Hematopoietic multipotent progenitor cell treated with erythropoietin and hydrocortisone succinate and interleukin-3 and kit ligand, for 6 days (in vitro differentiated cells): ENCODE data around the gene PTPN14.
A peak's percentile ranks its signal among the peaks of the same experiment; 100 is the strongest.
"Not testable (repeated sequence)": the region's sequence is repeated elsewhere in the genome, so short reads cannot be mapped to it uniquely, and the experiment has no call there.

Experiments
- DNase-seq: peaks from one replicate; pipeline ENCODE4 v3.0.0-alpha.2; 2015

Gene PTPN14

GRCh38 chr1:214422137-214422671 lies 129.2 kb downstream of the PTPN14 start:
- DNase-seq, result no peak

- DNase-seq, result no peak
These were observed 130.6 kb downstream of the PTPN14 start for GRCh38 chr1:214420833-214421232.

DNA sequence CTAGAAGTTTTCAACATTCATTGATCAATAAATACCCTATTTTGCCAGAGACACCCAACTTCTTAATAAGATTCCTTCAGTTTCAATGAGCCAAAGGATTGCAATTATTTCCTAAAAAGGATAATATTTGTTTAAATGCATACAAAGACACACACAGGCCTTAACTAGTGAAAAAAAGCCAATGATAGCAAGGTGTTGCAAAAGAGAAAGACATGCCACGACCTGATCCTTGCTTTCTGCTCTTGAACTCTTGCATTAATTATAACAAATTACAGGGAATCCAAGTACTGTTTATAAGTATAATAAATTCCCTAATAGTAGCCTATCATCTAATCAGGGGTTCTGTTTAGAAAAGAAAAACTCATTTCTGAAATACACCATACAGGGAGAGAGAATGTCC lies 131.1 kb downstream of the PTPN14 start:
- no peak for DNase-seq

- DNase-seq, result peak; percentile 79
These were observed 131.8 kb downstream of the PTPN14 start for GRCh38 chr1:214419650-214420049.

DNA sequence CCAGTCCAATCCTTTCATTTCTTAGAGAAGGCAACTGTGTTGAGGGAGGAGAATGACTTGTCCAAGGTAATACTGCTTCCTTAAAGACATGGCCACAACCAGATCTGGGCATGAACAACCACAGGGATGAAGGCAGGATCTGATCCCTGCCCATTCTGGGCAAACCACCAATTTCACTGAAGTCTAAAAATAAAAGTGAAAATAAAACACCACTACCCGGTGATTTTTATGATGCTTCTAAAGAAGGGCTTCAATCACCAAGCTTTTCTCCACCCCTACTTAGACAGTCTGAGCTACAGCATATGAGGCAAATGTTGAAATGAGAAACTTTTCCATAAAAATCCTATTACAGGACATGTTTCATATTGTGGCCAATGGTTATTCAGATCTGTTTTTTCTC lies 133.0 kb downstream of the PTPN14 start:
- no peak for DNase-seq

DNA sequence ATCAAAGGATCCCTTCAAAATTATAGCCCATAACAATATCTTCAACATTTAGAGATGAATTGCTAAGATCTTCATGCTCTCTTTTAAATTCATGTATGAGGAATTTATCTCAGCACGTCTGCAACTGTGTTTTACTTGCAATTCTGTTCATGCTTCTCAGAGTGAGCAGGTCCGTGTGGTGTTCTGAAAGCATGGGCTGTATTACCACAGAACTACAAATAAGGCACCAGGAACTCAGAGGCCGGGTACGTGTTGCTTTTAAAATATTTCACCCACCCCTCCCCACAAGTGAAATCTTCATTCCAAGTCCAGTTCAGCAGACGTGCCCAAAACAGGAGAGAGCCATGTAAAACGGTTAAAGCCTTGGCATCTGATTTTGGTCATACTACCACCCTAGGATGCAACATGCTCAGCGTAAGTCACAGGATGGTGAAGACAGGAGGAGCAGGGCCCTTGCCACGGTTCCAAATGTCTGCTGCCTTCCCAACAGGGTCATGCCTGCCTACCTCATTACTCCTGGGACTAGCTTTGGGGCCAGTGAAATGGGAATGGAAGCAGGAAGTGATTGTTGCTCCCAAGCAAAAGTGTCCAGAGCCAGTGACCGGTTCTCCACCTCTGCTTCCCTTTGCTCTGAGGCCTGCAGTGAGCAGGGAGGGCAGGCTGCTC lies 133.7 kb downstream of the PTPN14 start:
- no peak for DNase-seq

DNA sequence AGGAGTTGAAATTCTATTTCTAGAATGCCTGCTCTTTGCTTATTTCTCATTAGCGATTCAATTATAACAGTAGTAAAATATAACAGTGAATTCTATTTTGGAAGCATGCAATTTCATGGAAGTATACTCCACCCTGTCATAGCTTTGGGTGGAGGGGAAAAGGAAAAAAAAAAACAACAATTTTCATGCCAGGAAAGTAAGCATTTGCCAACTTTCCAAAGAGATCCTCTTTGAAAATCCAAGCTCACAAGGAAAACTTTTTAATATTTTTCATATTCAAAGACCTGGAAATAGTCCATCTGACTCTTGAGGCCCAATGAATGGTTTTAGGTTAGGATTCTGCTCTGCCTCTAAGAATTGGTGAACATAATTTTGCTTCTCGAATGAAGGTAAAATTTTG lies 134.5 kb downstream of the PTPN14 start:
- no peak for DNase-seq

GRCh38 chr1:214416417-214416816 lies 135.0 kb downstream of the PTPN14 start:
- no peak for DNase-seq

DNA sequence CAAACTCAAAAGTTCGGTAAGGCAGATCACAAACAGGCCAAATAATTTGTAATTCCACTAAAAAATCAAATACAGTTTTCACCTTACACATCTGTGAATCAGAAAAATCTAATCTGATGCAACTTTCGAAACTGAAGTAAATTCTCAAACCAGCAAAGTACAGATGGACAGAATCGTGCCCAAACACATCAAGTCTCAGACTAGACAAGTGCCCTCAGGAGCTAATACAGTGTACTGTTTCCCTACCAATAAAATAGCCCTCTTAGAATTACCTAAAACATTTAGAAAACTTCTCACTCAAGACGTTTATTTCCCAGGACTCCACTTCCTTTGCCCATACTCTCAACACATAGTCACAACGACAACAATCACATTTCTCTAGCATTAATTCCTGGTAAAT lies 136.3 kb downstream of the PTPN14 start:
- no peak for DNase-seq

DNA sequence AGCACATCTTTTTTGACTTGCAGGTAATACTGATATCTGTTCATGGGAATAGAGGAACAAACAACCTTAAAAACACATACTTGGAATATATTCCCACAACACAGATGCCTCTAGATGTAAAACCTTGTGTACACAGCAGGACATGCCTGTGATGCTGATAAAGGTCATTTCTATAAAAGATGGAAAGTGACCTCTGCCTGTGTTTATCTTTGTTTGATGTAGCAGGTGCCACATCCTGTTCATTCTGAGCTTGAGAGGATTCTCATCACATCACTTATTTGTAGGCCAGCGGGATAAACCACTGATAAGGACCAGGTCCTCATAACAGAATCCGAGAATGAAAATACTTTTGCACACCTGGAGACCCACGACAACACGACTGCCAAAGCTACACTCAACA lies 136.7 kb downstream of the PTPN14 start:
- no peak for DNase-seq

DNA sequence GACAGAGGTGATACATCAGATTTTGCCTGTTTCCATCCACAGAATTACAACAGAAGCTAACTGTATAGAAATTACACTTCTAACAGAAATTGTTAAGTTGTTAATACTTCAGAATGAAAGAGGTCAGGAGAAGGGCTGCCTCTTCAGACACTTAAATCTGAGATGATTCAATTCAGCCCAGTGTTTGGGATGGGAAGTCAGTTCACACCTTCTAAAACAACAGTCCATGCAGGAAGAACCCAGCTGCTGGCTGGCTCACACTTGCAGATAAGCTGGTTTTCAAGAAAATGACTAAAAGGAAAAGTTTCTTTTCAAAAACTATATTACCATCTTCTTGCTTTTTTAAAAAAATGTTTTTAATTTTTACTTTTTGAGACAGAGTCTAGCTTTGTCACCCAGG lies 138.1 kb downstream of the PTPN14 start:
- no peak for DNase-seq

DNA sequence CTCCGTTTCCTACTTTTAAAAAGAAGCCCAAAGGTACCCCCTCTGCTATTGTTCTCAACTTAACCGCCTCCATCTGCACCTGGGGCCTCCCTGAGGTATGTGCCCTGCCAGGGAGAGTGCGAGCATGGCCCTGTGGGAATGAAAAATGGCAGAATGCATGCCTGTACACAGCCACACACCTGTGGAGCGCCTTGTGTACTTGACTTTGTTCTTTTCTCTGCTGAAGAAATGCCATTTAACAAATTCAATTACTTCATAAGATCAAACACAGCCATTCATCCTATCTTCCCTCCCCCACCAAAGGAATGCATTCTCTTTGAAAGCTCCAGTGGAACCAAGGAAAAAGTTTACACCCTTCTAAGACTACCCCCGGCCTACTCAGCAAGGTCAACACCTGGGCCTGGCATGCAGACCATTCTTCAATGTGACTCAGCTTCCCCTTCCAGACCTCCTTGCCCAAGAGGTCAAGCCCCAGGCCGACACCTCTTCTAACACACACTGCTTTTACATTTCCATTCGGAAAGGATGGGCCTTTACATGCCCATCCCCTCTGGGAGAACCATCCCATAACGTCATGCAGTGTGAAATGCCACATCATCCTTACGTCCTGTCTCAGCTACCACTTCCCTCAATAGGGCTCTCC lies 146.7 kb downstream of the PTPN14 start:
- DNase-seq, result no peak

DNA sequence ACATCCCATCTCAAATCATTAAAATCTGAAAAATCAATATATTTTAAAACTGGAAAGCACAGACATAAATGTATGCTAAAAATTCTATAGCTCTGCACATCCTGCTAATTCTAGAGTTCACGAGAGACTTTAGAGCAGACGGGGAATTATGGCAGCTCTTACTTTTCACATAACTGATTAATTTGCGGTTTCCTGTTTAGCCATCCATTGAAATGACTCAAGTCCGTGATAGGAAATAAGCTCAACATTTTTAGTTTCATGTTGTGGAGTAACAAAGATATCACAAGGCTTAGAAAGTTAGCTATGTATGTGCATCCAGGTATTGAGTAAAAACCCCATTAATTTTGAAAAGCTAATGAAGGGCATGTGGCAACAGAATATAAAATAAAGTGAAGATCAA lies 147.2 kb downstream of the PTPN14 start:
- no peak for DNase-seq

DNA sequence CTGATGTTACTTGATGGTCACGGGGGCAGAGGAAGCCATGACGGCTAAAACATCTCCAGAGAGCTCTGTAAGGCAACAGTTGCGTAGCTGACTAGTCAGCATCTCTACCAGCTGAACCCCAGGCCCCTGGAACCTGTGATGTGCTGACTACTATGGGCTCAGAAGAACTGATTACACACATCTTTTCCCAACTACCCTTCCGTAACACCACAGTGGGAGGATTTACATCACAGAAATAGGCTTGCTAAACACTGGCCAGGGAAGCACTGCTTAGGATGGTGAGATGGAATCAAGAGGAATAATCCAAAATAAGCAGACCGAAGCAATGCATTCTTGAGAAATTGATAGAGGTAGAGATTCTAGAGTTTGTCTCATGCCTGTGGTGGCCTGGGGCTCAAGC lies 148.0 kb downstream of the PTPN14 start:
- no peak for DNase-seq

DNA sequence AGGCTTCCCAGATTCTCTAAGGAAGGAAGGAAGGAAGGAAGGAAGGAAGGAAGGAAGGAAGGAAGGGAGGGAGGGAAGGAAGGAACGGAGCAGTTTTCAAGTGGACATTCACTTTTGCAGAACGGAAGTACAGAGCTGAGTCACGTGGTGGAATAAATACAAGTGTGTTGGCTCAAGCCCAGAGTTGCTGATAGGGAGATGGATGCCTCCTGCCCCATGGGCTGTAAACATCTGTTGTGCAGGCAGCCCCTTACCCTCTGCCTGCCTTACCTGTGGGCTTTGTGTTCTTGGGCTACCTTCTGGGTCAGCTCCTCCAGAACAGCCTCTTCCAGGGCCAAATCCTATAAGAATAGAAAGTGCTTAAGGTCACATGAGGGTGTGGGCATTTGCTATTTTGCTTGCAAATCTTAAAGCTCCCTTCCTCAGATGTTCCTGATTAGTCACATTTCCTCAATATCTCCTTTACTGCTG lies 148.8 kb downstream of the PTPN14 start:
- no peak for DNase-seq

DNA sequence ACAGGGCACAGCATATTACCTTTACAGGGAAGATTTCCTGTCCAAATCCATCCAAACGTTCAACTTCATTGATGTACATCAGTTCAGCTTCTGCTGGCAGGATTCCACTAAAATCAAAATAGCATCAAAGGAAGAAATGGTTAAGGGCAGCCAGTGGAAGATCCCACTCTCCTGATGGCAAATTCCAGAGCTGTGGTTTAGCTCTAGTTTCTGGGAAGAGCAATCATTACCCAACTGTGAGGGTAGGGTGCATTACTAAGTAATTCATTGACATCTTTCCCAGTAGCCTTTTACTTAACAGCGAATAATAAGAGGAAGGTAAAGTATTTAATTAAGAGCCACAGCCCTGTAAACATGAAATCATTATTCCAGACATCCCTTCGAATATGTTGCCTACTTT lies 149.7 kb downstream of the PTPN14 start:
- DNase-seq, result no peak

- DNase-seq, result no peak
These were observed 151.3 kb downstream of the PTPN14 start for GRCh38 chr1:214400131-214400530.

DNA sequence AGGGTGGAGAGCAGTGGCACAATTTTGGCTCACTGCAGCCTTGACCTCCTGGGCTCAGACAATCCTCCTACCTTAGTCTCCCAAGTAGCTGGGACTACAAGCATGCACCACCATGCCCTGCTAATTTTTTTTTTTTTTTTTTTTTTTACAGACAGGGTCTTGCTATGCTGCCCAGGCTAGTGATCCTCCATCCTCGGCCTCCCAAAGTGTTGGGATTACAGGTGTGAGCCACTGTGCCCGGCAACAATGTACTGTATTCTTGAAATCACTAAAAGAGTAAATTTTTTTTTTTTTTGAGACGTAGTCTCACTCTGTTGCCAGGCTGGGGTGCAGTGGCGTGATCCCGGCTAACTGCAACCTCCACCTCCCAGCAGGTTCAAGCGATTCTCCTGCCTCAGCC lies 152.9 kb downstream of the PTPN14 start:
- no peak for DNase-seq

GRCh38 chr1:214397497-214397896 lies 153.9 kb downstream of the PTPN14 start:
- DNase-seq, result no peak

GRCh38 chr1:214396330-214396729 lies 155.1 kb downstream of the PTPN14 start:
- DNase-seq, result no peak

DNA sequence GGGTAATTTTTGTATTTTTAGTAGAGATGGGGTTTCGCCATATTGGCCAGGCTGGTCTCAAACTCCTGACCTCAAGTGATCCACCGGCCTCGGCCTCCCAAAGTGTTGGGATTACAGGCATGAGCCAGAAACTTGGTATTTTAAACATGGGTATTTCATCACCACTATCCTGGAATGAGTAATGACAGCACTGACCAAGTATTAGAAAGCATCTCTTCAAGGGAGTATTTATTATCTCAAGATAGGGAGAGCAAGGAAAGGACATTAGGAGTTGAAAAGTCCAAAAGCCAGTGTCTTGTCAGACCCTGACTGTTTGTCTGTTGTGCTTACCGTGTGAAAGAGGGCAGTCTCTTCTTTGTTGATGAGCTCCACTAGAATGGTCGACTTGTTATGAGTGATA lies 156.8 kb downstream of the PTPN14 start:
- DNase-seq, result not testable (repeated sequence)

DNA sequence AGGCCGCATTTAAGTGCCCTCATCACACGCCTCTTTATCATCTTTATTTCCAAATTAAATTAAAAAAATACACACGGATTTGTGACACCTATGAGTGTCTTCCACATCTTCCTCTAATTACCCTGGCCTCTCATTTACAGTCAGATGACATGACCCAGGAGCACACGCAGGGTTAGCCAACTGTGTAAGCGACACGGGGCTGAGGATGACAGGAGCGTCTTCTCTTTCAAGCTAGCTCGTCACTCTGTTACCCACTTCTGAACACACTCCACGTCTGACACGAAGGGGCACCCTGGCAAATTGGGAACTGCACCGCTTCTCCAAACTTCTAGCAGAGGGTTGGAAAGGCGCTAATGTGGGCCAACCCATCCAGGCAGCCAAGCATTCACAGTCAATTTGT lies 158.3 kb downstream of the PTPN14 start:
- DNase-seq, result no peak

DNA sequence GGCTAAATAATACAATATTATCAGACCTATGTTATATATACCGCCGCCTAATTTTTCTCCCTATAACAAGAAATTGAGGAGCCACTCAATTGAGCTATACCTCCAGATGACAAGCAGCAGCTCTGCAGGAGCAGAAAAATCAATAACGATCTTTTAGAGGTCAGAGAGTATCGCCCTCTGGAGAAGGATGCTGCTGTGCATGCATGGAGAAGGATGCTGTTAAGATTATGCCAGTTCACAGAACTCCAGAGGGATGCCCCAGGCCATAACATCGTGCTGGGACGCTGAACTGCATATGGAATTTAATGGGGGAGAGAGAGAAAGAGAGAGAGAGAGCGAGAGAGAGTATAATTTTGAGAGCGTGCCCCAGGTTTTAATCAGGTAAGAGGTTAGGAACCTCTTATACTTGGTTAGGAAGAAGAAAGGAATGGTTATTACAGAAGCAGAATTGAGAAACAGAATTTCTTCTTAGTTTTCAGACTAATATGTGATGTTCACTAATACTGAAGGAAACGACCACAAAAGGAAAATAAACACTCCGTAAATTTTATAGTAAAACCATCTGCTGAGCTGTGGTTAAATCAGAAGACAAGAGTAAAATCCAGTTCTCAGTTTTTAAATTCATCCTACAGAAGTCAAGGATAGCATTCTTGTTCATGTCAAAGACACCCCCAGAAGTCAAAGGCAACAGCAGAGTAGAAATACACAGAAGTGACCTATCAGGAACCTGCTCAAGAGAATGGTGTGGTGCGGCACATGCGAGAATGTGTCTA lies 159.3 kb downstream of the PTPN14 start:
- DNase-seq, result no peak

DNA sequence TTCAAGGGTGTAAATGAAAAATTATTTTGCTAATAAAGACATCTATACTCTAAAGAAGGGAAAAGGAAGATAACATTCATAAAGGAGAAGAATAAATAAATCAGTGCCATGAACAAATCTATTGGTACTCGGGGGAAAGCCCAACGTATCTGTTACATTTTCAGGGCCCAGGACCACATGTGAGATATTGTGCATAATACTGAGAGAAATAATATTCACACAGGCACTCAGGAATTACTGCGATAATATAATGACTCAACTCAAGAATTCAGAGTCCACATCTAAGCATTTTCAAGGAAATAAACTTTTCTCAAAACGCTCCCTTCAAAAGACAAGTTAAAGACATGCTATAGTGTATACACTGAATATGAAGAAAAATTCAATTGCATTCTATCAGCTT lies 161.7 kb downstream of the PTPN14 start:
- no peak for DNase-seq
